T-helper 2 cell treated with Interferon-gamma antibody and Interleukin-4, amounts not matched to agents 5 μg/mL and 100 μg/mL, for 36 hours (primary cell): ENCODE measurements around the gene BLOC1S4.

Experiments used
- DNase-seq: peaks from one replicate; pipeline ENCODE4 v3.0.0; 2021; ENCODE audit warnings: low spot score
- H3K27ac Mint-ChIP-seq: one replicate; pipeline ENCODE4 v1.8.0; 2021; ENCODE audit warnings: mild to moderate bottlenecking, mixed read lengths
- H3K27me3 Mint-ChIP-seq: one replicate; pipeline ENCODE4 v1.8.0; 2021; ENCODE audit warnings: low read depth, mixed read lengths
- H3K36me3 Mint-ChIP-seq: one replicate; pipeline ENCODE4 v1.8.0; 2021; ENCODE audit warnings: low read depth, mixed read lengths
- H3K4me1 Mint-ChIP-seq: one replicate; pipeline ENCODE4 v1.8.0; 2021; ENCODE audit warnings: low read depth, mixed read lengths
- H3K4me3 Mint-ChIP-seq: one replicate; pipeline ENCODE4 v1.8.0; 2022; ENCODE audit warnings: mild to moderate bottlenecking, moderate library complexity, mixed read lengths
- H3K9me3 Mint-ChIP-seq: one replicate; pipeline ENCODE4 v1.8.0; 2021; ENCODE audit warnings: mixed read lengths

The BLOC1S4 gene

GRCh38 chr4:6699388-6699787, 16.6 kb upstream of the BLOC1S4 start:
- Mint-ChIP-seq H3K9me3 (peaks cover 4% of the 10 kb centered on the region), H3K27me3 (no peaks in the 10 kb centered on the region), H3K4me1 (peaks cover 56% of the 10 kb centered on the region), H3K4me3 (peak overlapping the region; percentile 25), H3K27ac (peak overlapping the region; percentile 28), H3K36me3 (peaks cover 52% of the 10 kb centered on the region)
- no peak for DNase-seq

- no peak overlapping the region for H3K27ac Mint-ChIP-seq
- H3K4me1 Mint-ChIP-seq, result peaks cover 57% of the 10 kb centered on the region
- no peaks in the 10 kb centered on the region for H3K27me3 Mint-ChIP-seq
- H3K4me3 Mint-ChIP-seq, result peak overlapping the region; percentile 25
- H3K36me3 Mint-ChIP-seq, result peaks cover 57% of the 10 kb centered on the region
- DNase-seq, result no peak
- H3K9me3 Mint-ChIP-seq, result peaks cover 4% of the 10 kb centered on the region
Measured at GRCh38 chr4:6699903-6700302, 16.1 kb upstream of the BLOC1S4 start.

GRCh38 chr4:6701371-6701770, 14.6 kb upstream of the BLOC1S4 start:
- no peak for DNase-seq
- no peaks in the 10 kb centered on the region for H3K27me3 Mint-ChIP-seq
- H3K4me3 Mint-ChIP-seq, result no peak overlapping the region
- peaks cover 56% of the 10 kb centered on the region for H3K4me1 Mint-ChIP-seq
- peaks cover 62% of the 10 kb centered on the region for H3K36me3 Mint-ChIP-seq
- peak overlapping the region; percentile 5 for H3K27ac Mint-ChIP-seq
- peaks cover 4% of the 10 kb centered on the region for H3K9me3 Mint-ChIP-seq

- Mint-ChIP-seq H3K36me3 (peaks cover 70% of the 10 kb centered on the region), H3K27me3 (no peaks in the 10 kb centered on the region), H3K9me3 (peaks cover 4% of the 10 kb centered on the region), H3K27ac (no peak overlapping the region), H3K4me3 (no peak overlapping the region), H3K4me1 (peaks cover 55% of the 10 kb centered on the region)
- no peak for DNase-seq
Measured at GRCh38 chr4:6702761-6703160, 13.2 kb upstream of the BLOC1S4 start.

- Mint-ChIP-seq H3K4me1 (peaks cover 57% of the 10 kb centered on the region), H3K4me3 (no peak overlapping the region), H3K9me3 (peaks cover 4% of the 10 kb centered on the region), H3K27me3 (no peaks in the 10 kb centered on the region), H3K27ac (peak overlapping the region; percentile 62), H3K36me3 (peaks cover 75% of the 10 kb centered on the region)
- DNase-seq, result no peak
Measured at GRCh38 chr4:6703786-6704185, 12.2 kb upstream of the BLOC1S4 start.

- H3K27ac Mint-ChIP-seq, result no peak overlapping the region
- peak overlapping the region; percentile 7 for H3K4me3 Mint-ChIP-seq
- DNase-seq, result no peak
- H3K27me3 Mint-ChIP-seq, result peaks cover under 1% of the 10 kb centered on the region
- H3K9me3 Mint-ChIP-seq, result peaks cover 6% of the 10 kb centered on the region
- H3K4me1 Mint-ChIP-seq, result peaks cover 49% of the 10 kb centered on the region
- H3K36me3 Mint-ChIP-seq, result peaks cover 69% of the 10 kb centered on the region
Measured at GRCh38 chr4:6705646-6706045, 10.3 kb upstream of the BLOC1S4 start.

- H3K4me3 Mint-ChIP-seq, result peak overlapping the region; percentile 47
- peaks cover 51% of the 10 kb centered on the region for H3K4me1 Mint-ChIP-seq
- peaks cover 2% of the 10 kb centered on the region for H3K27me3 Mint-ChIP-seq
- no peak overlapping the region for H3K27ac Mint-ChIP-seq
- peaks cover 67% of the 10 kb centered on the region for H3K36me3 Mint-ChIP-seq
- no peak for DNase-seq
- peaks cover 11% of the 10 kb centered on the region for H3K9me3 Mint-ChIP-seq
Measured at GRCh38 chr4:6706173-6706572, 9.8 kb upstream of the BLOC1S4 start.

- Mint-ChIP-seq H3K4me1 (peaks cover 49% of the 10 kb centered on the region), H3K4me3 (peak within 1 kb of the TSS; percentile 98), H3K36me3 (peaks cover 43% of the 10 kb centered on the region), H3K27me3 (peaks cover 4% of the 10 kb centered on the region), H3K27ac (peak within 1 kb of the TSS; percentile 94), H3K9me3 (peaks cover 12% of the 10 kb centered on the region)
- peak; percentile 95 for DNase-seq
Measured at GRCh38 chr4:6709230-6710114, 6.5 kb upstream of the BLOC1S4 start, which contains the start of gene MRFAP1L1. Gene MRFAP1L1, minus strand, starts transcription at chr4:6709865. Its CDS starts 236 bp downstream, at chr4:6709629.

- DNase-seq, result no peak
Measured at GRCh38 chr4:6710282-6710681, 5.7 kb upstream of the BLOC1S4 start.

GRCh38 chr4:6710996-6711395, 5.0 kb upstream of the BLOC1S4 start:
- peaks cover 42% of the 10 kb centered on the region for H3K4me1 Mint-ChIP-seq
- no peak for DNase-seq
- H3K9me3 Mint-ChIP-seq, result peaks cover 12% of the 10 kb centered on the region
- H3K36me3 Mint-ChIP-seq, result peaks cover 31% of the 10 kb centered on the region
- peak overlapping the region; percentile 13 for H3K4me3 Mint-ChIP-seq
- H3K27me3 Mint-ChIP-seq, result peaks cover 6% of the 10 kb centered on the region
- H3K27ac Mint-ChIP-seq, result peak overlapping the region; percentile 12

More at GRCh38 chr4:6710282-6710681, 5.7 kb upstream of the BLOC1S4 start:
- Mint-ChIP-seq H3K4me3 (peak overlapping the region; percentile 98), H3K27me3 (peaks cover 4% of the 10 kb centered on the region), H3K36me3 (peaks cover 34% of the 10 kb centered on the region), H3K27ac (peak overlapping the region; percentile 94), H3K4me1 (peaks cover 43% of the 10 kb centered on the region), H3K9me3 (peaks cover 12% of the 10 kb centered on the region)

GRCh38 chr4:6714954-6715353, 1.0 kb upstream of the BLOC1S4 start:
- peaks cover 6% of the 10 kb centered on the region for H3K27me3 Mint-ChIP-seq
- peak overlapping the region; percentile 6 for H3K4me3 Mint-ChIP-seq
- peaks cover 13% of the 10 kb centered on the region for H3K36me3 Mint-ChIP-seq
- peaks cover 40% of the 10 kb centered on the region for H3K4me1 Mint-ChIP-seq
- no peak overlapping the region for H3K27ac Mint-ChIP-seq
- no peak for DNase-seq
- peaks cover 12% of the 10 kb centered on the region for H3K9me3 Mint-ChIP-seq

GRCh38 chr4:6715704-6716017, 313 bp upstream of the BLOC1S4 start:
- Mint-ChIP-seq H3K9me3 (peaks cover 11% of the 10 kb centered on the region), H3K4me3 (peak overlapping the region; percentile 93), H3K4me1 (peaks cover 37% of the 10 kb centered on the region), H3K27me3 (peaks cover 5% of the 10 kb centered on the region), H3K36me3 (peaks cover 13% of the 10 kb centered on the region), H3K27ac (peak overlapping the region; percentile 97)
- no peak for DNase-seq

- Mint-ChIP-seq H3K4me1 (peaks cover 31% of the 10 kb centered on the region), H3K36me3 (peaks cover 13% of the 10 kb centered on the region), H3K4me3 (peak overlapping the region; percentile 93), H3K27ac (peak overlapping the region; percentile 82), H3K9me3 (peaks cover 6% of the 10 kb centered on the region), H3K27me3 (peaks cover 4% of the 10 kb centered on the region)
- DNase-seq, result no peak
Measured at GRCh38 chr4:6716958-6717655, 1.1 kb downstream of the BLOC1S4 start.

GRCh38 chr4:6718932-6719610, 3.1 kb downstream of the BLOC1S4 start:
- no peak overlapping the region for H3K27ac Mint-ChIP-seq
- peaks cover 2% of the 10 kb centered on the region for H3K27me3 Mint-ChIP-seq
- H3K9me3 Mint-ChIP-seq, result no peaks in the 10 kb centered on the region
- peaks cover 13% of the 10 kb centered on the region for H3K36me3 Mint-ChIP-seq
- H3K4me1 Mint-ChIP-seq, result peaks cover 28% of the 10 kb centered on the region
- DNase-seq, result no peak
- peak overlapping the region; percentile 3 for H3K4me3 Mint-ChIP-seq
